CD4-positive, alpha-beta T cell treated with Interleukin-4 for 4 hours (primary cell): ENCODE data around the gene CCBE1.
"Not testable (repeated sequence)": the region's sequence is repeated elsewhere in the genome, so short reads cannot be mapped to it uniquely, and the experiment has no call there.

Experiments
- DNase-seq: peaks from one replicate; pipeline ENCODE4 v3.0.0-alpha.2; 2020

CCBE1 gene

DNA sequence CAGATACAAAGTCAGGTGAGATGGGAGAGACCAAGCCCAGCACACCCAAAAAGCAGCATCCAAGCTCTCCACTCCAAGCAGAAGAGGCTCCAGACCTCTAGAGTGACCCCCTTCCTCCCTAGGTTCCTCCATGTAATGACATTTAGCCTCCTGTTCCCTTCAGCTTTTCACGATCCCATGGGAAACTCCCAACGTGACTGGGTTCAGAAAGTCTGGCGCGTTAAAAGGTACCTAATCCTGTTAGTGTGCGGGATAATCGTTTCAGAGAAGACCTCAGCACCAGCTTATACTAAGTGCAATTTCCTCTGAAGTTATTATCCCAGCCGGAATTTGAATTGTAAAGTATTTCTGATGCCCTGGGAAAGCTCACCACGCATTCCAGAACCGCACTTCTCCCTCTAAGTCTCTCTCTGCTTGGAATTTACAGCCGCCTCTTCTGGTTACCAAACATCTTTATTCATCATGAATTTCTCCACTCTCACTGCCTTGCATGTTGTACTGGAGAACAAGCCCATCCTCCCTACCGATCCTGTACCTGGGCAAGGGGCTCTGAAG is 46.9 kb downstream of the CCBE1 start:
- DNase-seq, result no peak

DNA sequence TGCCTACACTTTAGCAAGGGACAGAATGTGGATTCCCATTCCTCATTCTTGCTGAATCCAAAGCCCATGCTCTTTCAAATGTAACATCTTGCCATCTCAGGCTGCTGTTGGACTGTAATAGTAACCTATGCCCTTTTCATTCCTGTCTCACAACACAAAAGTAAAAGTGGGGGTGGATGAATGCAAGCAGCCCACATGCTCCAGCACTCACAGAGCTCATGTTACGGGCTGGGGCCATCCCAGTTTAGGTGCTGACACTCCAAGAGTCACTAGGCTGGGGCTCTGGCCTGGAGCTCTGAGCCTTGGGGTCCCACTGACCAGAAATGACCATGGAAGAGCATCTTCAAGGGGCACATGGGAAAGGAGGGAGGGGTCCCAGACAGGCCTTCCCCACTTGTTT is 47.6 kb downstream of the CCBE1 start:
- no peak for DNase-seq

DNA sequence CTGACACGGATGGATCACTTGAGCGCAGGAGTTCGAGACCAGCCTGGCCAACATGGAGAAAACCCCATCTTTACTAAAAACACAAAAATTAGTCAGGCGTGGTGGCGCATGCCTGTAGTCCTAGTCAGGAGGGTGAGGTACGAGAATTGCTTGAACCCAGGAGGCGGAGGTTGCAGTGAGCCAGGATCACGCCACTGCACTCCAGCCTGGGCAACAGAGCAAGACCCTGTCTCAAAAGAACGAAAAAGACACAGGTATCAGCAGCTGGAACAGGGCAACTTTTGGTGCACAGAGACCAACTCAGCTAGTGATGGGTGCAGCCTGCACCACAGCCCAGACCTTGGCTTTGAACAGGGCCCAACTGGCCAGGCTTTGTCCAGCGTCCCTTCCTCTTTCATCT is 48.8 kb downstream of the CCBE1 start:
- DNase-seq, result not testable (repeated sequence)

DNA sequence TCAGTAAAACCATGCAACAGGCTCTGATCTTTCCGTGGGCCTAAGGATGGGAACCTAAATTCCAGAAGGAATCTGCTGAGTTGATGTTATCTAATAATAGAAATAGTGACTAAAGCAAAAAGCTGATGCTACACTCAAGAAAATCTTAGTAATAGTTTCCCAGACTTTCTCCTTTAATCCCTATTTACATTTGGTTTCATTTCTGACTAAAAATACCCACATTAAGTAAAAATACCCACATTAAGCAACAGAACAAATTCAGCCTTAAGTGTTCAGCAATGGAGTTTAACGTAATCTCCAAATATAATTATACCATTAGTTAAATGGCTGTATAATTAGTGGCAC is 50.3 kb downstream of the CCBE1 start:
- no peak for DNase-seq

DNA sequence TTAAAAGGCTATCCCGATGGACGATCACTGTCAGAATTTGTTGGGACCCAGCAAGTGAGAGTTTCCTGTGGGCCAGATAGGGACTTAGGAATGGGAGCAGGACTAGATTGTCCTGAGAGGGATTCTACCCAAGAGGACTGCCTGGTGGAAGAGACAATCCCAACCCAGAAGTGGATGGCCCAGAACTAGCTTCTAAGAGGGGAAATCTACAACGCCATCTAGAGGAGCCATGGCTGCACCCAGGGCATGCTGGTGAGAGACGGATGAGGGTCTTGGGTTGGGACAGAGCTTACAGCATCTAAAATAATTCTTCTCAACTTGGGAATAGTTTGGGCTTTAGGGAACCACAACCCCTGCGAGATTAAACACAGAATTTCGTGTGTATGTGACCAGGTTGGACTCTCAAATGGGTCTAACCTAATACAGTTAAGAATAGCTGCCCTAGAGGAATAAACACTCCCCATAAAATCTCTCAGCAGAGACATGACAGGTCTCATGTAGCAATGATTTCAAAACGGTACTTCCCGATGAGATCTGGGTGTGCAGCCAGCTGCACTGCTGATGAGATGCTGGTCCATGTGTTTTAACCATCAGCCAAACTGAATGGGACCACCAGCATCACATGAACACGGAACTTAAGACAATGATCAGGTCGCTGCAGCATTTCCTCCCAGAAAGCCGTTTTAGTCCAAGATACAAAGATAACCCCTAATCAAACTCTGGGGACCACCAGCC is 50.8 kb downstream of the CCBE1 start:
- no peak for DNase-seq

DNA sequence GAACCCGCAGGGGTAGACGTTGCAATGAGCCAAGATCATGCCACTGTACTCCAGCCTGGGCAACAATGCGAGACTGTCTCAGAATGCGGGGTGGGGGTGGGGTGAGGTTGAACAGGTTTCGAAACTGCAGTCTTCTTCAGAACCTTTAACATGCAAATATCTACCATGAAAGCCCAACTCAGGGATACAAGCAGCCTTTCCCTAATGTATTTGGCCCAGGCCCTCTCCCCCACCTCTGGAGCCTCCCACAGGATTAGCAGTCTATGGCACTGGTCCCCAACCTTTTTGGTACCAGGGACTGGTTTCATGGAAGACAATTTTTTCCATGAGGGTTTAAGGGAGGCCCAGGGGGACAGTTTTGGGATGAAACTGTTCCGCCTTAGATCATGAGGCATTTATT is 53.5 kb downstream of the CCBE1 start:
- no peak for DNase-seq

DNA sequence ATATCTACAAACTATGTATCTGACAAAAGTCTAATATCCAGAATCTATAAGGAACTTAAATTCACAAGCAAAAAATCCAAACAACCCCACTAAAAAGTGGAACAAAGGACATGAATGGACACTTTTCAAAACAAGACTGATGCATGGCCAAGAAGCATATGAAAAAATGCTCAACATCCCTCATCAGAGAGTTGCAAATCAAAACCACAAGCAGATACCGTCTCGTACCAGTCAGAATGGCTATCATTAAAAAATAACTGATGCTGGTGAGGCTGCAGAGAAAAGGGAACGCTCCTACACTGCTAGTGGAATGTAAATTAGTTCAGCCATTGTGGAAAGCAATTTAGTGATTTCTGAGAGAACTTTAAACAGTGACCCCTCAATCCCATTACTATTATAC is 56.5 kb downstream of the CCBE1 start:
- no peak for DNase-seq

DNA sequence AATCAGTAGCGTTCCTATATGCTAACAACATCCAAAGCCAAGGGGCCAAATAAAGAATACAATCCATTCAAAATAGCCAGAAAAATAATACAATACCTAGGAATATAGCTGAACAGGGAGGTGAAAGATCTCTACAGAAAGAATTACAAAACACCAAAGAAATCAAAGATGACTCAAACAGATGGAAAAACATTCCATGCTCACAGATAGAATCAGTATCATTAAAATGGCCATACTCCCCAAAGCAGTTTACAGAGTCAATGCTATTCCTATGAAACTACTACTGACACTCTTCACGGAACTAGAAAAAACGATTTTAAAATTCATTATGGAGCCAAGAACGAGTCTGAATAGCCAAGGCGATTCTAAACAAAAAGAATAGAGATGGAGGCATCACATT is 57.4 kb downstream of the CCBE1 start:
- DNase-seq, result no peak

DNA sequence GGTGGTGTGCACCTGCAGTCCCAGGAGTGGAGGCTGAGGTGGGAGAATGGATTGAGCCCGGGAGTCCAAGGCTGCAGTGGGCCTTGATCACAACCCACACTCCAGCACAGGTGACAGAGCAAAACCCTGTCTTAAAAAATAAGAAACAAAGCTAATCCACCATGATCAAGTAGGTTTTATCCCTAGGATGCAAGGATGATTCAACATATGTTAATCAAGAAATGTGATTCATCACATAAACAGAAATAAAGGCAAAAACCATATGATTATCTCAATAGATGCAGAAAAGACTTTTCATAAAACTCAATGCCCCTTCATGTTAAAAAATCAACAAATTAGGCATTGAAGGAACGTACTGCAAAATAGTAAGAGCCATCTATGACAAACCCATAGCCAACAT is 58.1 kb downstream of the CCBE1 start:
- no peak for DNase-seq

DNA sequence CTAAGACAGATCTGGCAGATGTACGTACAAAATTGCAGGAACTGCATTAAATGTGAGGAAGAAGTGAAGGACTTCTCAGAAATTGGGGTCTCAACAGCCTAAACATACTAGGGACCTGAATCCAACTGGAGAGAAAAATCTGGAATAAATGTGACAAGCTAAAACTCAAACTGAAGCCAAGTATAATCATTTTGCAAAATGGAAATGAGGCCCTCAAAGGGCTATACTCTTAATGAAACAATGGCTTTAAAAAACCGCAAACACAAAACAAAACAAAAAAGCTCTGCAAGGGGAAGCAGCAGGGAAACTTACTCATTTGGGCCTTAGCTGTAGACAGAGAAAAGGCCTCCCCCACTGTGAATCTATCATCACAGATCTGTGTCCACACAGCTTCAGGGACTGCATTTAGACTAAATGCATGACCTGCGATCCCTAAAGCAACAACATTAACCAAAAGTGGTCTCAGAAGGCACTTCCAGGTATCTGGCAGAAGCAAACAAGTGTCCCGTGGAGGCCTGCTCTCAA is 63.2 kb downstream of the CCBE1 start:
- DNase-seq, result no peak

DNA sequence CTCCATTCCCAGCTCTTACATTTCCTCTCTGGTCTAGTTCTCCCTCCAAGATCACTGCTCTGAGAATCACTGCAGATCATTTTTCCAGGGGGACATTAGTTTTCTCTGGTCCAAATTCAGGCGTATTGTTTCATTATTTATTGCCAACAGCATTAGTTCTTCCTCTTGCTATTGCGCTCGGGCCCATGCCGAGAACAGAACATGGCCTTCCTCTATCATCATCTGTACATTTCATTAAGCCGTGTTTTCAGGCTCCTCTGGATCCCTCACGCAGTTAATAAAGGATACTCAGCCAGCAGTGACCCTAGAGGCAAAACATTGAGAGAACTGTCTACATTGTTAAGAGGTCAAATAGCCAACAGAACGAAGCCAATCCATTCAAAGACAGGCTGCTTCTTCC is 63.9 kb downstream of the CCBE1 start:
- DNase-seq, result no peak

DNA sequence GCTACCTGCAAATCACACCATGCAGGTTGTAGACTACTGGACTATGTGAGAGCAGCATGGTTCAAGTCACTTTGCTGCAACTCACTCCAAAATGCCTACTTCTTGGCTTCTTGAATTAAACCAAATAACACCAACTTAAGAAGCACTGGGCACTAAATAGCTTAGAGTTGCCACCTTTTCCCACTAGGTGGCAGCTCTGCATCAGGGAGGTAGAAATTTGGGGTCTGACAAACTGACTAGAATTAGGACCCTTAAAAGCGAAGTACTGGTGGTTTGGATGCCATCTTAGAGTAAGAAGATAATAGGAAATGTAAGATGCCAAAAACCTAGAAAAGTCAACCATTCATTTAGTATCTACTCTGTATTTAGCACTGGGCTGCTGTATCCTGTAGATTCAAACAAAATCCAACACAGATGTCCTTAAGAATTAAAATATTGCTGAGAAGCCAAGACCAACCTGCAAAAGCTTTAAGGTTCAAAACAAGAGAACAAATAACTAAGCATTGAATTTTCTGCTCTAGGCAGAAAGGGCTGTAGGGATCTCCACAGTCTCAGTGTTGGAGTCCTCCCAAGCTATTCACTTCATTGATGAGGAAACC is 65.5 kb downstream of the CCBE1 start:
- no peak for DNase-seq

DNA sequence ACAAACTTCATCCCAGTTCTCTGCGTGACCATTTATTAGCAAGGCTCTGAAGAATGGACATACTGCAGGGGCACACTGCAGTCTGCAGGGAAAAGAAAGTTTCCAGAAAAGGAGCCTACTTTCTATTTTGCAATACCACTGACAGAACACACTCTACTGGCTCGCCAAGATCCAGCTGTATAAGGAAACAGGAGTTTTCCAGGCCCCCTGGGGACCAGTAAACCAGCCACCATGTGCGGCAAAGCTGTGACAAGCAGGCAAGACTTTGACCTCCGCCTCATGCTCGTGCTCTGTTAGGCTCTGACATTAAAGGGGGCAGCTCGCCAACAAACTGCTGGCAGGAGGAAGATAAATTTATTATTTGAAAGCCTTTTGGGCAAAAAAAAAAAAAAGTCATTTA is 67.3 kb downstream of the CCBE1 start:
- no peak for DNase-seq

DNA sequence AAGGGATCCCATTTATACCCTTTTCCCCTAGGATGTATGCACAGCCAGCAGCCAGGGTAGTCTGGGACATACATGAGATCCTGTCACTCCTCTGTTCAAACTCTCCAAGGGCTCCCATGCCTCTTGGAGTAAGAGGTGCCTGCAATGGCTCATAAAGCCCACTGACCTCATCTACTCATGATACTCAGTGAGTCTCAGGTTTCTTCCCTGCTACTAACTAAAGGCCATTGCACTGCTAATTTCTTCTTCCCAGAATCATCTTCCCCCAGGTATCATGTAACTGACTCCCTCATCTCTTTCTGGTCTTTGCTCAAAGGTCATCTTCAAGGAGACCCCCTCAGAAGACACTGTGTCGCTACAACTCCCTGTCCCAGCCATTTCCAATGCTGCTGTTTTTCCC is 68.2 kb downstream of the CCBE1 start:
- no peak for DNase-seq

DNA sequence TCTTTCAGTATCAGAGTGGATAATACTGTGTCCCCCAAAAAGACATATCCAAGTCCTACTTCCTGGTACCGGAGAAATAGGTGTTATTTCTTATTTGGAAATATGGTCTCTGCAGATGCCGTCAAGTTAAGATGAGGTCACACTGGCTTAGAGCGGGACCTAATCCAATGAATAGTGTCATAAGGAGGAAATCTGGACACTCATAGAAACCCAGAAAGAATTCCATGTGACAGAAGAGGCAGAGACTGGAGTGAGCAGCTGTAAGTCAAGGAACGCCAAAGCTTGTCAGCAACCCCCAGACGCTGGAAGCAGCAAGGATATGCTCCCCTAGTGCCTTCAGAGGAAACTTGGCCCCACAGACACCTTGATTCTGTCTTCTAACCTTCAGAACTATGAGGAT is 69.8 kb downstream of the CCBE1 start:
- no peak for DNase-seq

DNA sequence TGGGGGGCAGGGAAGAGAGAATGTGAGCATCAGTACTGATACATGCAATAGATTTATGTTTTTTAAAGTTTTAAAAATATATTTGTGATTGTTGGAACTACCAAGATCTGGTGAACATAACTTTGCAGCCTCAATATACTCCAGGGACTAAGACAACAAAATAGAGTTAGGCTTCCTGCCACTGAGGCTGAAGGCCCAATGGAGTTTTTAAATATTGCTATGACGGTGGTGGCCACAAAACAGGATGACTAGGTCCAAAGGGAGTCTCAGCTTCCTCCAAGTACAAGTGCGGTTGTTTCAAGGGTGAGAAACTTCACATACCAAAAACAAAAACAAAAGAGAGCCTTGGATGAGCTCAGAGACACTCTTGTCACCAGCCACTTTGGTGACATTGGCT is 72.9 kb downstream of the CCBE1 start:
- DNase-seq, result no peak

DNA sequence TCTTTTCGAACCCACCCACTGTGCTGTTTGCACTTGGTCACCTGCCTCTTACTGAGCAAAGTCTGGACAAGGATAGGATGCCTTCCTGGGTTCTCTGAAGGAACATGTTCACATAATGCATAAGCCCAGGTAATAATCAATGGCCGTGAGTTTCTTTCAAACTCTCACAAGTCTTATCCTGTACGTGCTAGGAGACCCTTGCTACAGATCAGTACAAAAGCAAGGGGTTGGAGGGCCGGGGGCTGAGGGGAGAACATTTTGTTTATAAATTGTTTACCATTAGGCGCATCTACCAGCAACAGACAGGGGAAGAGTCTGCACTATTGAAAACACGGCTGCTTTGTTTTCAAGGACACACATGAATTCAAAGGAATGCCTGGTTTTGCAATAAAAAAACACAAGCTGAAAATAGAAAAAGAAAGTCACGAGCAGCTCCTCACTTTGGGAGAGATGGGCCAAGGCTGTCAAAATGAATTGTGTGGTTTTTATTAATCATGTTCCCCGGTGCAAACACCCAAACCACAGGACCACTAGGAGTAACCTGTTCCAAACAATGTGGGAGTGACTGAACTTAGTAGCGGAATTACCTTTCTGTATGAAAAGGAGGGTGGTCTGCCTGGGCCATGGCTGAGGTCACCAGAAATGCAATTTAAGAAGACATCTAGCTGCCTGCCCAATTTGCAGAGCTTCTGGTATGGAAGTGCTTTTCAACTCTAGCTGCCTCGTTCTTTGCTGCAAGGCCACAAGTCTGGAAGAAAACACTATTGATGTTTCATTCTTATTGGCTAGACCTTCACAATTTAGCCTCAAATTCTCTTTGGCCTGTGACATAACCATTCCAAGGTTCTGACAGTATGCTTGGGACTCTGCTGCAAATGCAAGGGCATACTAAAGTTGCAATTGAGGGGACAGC is 73.5 kb downstream of the CCBE1 start:
- DNase-seq, result no peak

DNA sequence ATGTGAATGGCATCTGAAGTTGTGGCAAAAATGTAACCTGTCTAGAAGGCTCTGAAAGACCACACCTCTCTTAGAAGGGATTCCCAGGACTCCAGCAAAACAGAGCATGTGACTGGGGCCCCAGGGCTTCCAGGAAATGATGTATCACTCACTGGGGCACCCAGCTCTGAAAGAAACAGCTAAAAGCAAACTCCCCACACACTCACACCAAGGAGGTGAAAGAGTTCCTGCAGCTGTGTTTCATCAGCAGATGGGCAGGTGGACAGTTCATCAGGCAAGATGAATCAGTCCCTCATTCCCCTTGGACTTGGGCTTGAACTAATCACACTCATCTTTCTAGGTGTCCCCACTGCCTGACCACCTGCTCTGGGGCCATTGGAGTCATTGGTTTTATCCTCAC is 76.2 kb downstream of the CCBE1 start:
- no peak for DNase-seq

DNA sequence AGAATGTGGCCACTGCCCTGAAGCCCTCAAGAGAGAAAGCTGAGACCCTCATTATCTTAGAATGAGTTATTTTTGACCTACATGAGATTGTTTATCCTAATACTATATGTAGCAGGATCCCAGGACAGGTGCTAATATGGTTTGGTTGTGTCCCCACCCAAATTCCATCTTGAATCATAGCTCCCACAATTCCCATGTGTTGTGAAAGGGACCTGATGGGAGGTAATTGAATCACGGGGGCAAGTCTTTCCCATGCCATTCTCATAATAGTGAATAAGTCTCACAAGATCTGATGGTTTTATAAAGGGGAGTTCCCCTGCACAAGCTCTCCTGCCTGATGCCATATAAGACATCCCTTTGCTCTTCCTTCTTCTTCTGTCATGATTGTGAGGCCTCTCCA is 76.8 kb downstream of the CCBE1 start:
- DNase-seq, result no peak

DNA sequence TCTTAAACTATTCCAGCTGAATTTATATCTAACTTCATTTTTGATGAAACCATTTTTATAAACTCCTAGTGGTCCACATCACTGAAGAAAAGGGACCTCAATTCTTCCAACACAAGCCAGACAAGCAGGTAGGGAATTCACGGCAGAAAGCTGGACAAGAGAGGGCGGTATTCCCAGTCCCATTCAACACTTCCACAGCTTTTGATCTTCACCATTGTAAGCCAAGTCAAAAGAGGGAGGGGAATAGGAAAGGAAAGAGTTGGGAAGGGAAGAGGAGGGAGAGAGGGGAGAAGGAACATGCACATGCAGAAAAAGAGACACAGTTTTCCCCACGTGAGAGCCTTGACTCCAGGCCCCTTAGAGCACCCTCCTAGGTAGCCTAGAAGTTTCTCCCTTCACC is 77.4 kb downstream of the CCBE1 start:
- no peak for DNase-seq

DNA sequence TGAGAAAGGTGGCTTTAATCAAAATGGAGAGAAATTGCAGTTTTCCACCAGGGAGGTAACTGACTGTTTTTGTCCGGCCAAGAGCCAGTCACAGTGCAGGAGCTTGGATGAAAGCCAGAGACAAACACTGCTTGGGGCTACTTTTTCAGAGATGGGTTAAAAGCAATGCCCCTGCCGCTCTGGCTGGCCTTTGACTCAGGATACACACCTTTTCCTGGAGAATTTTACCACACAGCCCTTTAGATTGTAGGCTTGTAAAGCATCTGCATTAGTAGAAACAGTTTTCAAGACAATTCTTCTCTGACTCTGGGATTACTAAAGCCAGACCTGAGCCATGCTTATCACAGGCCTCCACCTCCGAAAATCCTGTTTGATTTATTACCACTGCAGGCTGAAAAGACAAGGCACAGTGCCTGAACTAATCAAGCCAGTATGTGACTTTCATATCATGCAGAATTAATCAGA is 79.7 kb downstream of the CCBE1 start:
- DNase-seq, result no peak

DNA sequence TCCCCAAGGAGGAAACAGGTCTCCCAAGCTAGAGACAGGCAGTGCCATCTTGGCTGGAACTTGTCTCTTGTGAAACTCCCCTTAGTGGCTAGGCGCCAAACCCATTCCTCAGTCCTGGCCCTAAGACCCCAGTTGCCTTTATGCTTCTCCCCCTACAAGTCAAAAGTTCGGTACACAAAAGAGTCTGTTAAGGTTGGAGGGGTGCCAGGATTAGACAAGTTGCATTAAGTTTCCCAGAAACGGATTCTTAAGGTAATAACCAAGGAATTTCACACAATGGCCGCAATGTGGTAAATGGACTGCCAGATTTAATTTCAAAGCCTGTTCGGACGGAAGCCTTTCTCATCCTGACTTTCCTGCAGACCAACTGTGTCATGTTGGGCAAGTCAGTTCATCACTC is 80.7 kb downstream of the CCBE1 start:
- DNase-seq, result no peak

DNA sequence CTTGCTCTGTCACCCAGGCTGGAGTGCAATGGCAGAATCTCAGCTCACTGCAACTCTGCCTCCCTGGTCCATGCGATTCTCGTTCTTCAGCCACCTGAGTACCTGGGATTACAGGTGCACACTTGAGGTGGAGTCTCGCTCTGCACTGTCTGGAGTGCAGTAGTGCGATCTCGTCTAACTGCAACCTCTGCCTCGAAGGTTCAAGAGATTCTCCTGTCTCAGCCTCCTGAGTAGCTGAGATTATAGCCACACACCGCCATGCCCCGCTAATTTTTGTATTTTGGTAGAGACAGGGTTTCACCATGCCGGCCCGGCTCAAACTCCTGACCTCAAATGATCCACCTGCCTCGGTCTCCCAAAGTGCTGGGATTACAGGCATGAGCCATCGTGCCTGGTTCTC is 83.3 kb downstream of the CCBE1 start:
- no peak for DNase-seq

DNA sequence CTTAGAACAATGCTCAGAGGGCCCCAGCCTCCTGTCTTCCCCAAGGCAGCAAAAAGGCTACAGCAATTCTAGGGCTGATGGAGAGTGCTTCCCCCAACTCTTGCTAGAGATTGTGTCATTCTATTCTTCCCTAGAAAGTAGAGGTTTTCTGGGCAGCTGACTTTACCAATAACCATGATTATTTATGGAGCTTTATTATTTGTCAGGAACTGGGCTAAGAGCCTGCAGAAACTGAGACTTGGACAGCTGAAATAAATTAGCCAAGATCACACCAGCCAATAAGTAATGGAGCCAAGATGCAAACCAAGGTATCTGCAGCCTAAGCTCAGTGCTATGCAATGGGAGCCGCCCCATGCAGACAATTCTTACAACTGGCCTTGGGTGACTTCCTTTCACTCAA is 84.8 kb downstream of the CCBE1 start:
- DNase-seq, result no peak
